ENCODE data around the gene TDRD10. TPM values are rescaled to one million over a fixed set of nuclear protein-coding genes. Genes with fewer than 3 reads are reported as not detected.

The TDRD10 gene
- total and polyA plus RNA-seq, 2 experiments from 2014 or later = 0.29 TPM; not detected in 1

DNA sequence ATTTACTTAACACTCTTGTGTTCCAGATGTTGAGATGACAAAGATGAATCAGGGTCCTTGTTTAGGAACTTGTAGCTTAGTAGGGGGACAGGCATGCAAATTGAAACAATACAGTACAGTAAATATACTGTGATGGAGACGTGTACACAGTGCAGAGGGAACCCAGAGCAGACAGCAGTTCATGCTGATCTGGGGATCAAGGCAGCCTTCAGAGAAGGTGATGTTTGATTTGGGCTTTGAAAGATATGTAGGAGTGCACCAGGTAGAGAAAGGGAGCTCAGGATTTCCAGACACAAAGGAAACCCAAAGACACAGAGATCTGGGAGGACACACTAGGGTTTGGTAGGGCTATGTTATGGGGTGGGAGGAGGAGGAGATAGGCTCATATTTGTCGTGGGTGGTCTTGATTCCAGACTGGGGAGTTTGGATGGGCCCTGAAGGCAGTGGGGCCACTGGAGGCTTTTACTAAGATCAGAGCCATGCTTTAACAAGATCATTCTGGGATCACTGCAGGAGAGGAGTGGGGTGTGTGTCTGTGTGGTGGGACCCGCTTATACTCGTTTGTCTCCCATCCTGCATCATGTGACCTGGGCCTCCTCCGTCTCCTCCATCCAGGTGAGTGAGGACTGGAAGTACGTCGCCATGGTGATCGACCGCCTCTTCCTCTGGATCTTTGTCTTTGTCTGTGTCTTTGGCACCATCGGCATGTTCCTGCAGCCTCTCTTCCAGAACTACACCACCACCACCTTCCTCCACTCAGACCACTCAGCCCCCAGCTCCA is 73.3 kb downstream of the TDRD10 start (continued):
- TF ChIP-seq JUNB (IDR thresholded peaks at IDR 0.05; ENCODE audit: unreplicated experiment) (no peak), ZNF331 (CRISPR knock-in tag; IDR thresholded peaks at IDR 0.05; ENCODE audit: low read depth) (no peak)

DNA sequence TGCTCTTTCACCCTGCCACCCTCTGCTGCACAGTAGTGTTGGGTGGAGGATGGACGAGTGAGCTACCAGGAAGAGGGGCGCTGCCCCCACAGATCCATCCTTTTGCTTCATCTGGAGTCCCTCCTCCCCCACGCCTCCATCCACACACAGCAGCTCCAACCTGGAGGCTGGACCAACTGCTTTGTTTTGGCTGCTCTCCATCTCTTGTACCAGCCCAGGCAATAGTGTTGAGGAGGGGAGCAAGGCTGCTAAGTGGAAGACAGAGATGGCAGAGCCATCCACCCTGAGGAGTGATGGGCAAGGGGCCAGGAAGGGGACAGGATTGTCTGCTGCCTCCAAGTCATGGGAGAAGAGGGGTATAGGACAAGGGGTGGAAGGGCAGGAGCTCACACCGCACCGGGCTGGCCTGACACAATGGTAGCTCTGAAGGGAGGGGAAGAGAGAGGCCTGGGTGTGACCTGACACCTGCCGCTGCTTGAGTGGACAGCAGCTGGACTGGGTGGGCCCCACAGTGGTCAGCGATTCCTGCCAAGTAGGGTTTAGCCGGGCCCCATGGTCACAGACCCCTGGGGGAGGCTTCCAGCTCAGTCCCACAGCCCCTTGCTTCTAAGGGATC is 74.0 kb downstream of the TDRD10 start:
- H3K27ac ChIP-seq (ENCODE audit: low read depth) = no peak overlapping the region
- peaks cover 28% of the 10 kb centered on the region for H3K4me1 Mint-ChIP-seq
- 0 out of 2 replicates have a peak, but pooled peaks cover 4% of the 10 kb centered on the region for H3K36me3 ChIP-seq (ENCODE audit: insufficient read depth)
- H4K20me1 ChIP-seq (replicated peaks; ENCODE audit: insufficient read depth) = peaks cover 7% of the 10 kb centered on the region; the same call in 1 of the 2 replicates
- DNase-seq (ENCODE audit: low spot score) = no peak
- no peaks in the 10 kb centered on the region for H3K27me3 ChIP-seq (ENCODE audit: insufficient read depth)
- no peaks in the 10 kb centered on the region for H3K79me2 ChIP-seq (replicated peaks; ENCODE audit: insufficient read depth)
- H3K4me2 ChIP-seq = no peak overlapping the region
- no peak overlapping the region; the same call in 1 of the 2 replicates for H3K27ac Mint-ChIP-seq
- peaks cover 31% of the 10 kb centered on the region for H3K27me3 Mint-ChIP-seq (ENCODE audit: insufficient read depth, low read depth, poor library complexity)
- no peaks in the 10 kb centered on the region for H3F3A ChIP-seq (replicated peaks; ENCODE audit: low read depth)
- no peaks in the 10 kb centered on the region for H3K9me3 Mint-ChIP-seq
- H3K4me3 Mint-ChIP-seq = no peak overlapping the region
- H3K36me3 Mint-ChIP-seq (ENCODE audit: low read depth) = peaks cover 38% of the 10 kb centered on the region
- H2AFZ ChIP-seq = no peak overlapping the region
- H3K9me2 ChIP-seq (ENCODE audit: insufficient read depth) = no peaks in the 10 kb centered on the region
- H3K4me3 ChIP-seq = no peak overlapping the region
- no peak for ATAC-seq
- peaks cover 7% of the 10 kb centered on the region; the same call in 1 of the 2 replicates for H3K4me1 ChIP-seq (ENCODE audit: insufficient read depth)
- no peak for TF ChIP-seq ZNF331 (CRISPR knock-in tag; IDR thresholded peaks at IDR 0.05; ENCODE audit: low read depth)
- TF ChIP-seq, protein P1, sequence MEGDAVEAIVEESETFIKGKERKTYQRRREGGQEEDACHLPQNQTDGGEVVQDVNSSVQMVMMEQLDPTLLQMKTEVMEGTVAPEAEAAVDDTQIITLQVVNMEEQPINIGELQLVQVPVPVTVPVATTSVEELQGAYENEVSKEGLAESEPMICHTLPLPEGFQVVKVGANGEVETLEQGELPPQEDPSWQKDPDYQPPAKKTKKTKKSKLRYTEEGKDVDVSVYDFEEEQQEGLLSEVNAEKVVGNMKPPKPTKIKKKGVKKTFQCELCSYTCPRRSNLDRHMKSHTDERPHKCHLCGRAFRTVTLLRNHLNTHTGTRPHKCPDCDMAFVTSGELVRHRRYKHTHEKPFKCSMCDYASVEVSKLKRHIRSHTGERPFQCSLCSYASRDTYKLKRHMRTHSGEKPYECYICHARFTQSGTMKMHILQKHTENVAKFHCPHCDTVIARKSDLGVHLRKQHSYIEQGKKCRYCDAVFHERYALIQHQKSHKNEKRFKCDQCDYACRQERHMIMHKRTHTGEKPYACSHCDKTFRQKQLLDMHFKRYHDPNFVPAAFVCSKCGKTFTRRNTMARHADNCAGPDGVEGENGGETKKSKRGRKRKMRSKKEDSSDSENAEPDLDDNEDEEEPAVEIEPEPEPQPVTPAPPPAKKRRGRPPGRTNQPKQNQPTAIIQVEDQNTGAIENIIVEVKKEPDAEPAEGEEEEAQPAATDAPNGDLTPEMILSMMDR (conservative IDR thresholded peaks at IDR 0.05; ENCODE audit: low read depth in 2 of 2) = no peak
- TF ChIP-seq EZH2 (IDR thresholded peaks at IDR 0.05; ENCODE audit: low read depth, unreplicated experiment) = no peak
- TF ChIP-seq, protein P2, sequence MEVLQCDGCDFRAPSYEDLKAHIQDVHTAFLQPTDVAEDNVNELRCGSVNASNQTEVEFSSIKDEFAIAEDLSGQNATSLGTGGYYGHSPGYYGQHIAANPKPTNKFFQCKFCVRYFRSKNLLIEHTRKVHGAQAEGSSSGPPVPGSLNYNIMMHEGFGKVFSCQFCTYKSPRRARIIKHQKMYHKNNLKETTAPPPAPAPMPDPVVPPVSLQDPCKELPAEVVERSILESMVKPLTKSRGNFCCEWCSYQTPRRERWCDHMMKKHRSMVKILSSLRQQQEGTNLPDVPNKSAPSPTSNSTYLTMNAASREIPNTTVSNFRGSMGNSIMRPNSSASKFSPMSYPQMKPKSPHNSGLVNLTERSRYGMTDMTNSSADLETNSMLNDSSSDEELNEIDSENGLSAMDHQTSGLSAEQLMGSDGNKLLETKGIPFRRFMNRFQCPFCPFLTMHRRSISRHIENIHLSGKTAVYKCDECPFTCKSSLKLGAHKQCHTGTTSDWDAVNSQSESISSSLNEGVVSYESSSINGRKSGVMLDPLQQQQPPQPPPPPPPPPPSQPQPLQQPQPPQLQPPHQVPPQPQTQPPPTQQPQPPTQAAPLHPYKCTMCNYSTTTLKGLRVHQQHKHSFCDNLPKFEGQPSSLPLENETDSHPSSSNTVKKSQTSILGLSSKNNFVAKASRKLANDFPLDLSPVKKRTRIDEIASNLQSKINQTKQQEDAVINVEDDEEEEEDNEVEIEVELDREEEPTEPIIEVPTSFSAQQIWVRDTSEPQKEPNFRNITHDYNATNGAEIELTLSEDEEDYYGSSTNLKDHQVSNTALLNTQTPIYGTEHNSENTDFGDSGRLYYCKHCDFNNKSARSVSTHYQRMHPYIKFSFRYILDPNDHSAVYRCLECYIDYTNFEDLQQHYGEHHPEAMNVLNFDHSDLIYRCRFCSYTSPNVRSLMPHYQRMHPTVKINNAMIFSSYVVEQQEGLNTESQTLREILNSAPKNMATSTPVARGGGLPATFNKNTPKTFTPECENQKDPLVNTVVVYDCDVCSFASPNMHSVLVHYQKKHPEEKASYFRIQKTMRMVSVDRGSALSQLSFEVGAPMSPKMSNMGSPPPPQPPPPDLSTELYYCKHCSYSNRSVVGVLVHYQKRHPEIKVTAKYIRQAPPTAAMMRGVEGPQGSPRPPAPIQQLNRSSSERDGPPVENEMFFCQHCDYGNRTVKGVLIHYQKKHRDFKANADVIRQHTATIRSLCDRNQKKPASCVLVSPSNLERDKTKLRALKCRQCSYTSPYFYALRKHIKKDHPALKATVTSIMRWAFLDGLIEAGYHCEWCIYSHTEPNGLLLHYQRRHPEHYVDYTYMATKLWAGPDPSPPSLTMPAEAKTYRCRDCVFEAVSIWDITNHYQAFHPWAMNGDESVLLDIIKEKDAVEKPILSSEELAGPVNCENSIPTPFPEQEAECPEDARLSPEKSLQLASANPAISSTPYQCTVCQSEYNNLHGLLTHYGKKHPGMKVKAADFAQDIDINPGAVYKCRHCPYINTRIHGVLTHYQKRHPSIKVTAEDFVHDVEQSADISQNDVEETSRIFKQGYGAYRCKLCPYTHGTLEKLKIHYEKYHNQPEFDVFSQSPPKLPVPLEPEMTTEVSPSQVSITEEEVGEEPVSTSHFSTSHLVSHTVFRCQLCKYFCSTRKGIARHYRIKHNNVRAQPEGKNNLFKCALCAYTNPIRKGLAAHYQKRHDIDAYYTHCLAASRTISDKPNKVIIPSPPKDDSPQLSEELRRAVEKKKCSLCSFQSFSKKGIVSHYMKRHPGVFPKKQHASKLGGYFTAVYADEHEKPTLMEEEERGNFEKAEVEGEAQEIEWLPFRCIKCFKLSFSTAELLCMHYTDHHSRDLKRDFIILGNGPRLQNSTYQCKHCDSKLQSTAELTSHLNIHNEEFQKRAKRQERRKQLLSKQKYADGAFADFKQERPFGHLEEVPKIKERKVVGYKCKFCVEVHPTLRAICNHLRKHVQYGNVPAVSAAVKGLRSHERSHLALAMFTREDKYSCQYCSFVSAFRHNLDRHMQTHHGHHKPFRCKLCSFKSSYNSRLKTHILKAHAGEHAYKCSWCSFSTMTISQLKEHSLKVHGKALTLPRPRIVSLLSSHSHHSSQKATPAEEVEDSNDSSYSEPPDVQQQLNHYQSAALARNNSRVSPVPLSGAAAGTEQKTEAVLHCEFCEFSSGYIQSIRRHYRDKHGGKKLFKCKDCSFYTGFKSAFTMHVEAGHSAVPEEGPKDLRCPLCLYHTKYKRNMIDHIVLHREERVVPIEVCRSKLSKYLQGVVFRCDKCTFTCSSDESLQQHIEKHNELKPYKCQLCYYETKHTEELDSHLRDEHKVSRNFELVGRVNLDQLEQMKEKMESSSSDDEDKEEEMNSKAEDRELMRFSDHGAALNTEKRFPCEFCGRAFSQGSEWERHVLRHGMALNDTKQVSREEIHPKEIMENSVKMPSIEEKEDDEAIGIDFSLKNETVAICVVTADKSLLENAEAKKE (CRISPR knock-in tag; IDR thresholded peaks at IDR 0.05) = no peak
- no peak for TF ChIP-seq ZNF114 (CRISPR knock-in tag; IDR thresholded peaks at IDR 0.05)
- TF ChIP-seq, protein P3, sequence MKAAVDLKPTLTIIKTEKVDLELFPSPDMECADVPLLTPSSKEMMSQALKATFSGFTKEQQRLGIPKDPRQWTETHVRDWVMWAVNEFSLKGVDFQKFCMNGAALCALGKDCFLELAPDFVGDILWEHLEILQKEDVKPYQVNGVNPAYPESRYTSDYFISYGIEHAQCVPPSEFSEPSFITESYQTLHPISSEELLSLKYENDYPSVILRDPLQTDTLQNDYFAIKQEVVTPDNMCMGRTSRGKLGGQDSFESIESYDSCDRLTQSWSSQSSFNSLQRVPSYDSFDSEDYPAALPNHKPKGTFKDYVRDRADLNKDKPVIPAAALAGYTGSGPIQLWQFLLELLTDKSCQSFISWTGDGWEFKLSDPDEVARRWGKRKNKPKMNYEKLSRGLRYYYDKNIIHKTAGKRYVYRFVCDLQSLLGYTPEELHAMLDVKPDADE (IDR thresholded peaks at IDR 0.05) = no peak
- TF ChIP-seq STAT1 (IDR thresholded peaks at IDR 0.05; ENCODE audit: unreplicated experiment) = no peak
- no peak for TF ChIP-seq EZH2phosphoT487 (IDR thresholded peaks at IDR 0.05; ENCODE audit: unreplicated experiment)
- TF ChIP-seq NANOG (IDR thresholded peaks at IDR 0.05; ENCODE audit: borderline replicate concordance) = no peak
- TF ChIP-seq JUNB (IDR thresholded peaks at IDR 0.05; ENCODE audit: unreplicated experiment) = no peak

All from GM23338 (cell line).